Adipose tissue (tissue), 3 donors: ENCODE measurements around the gene TCF23. TPM values are rescaled to one million over a fixed set of nuclear protein-coding genes. Genes with fewer than 3 reads are reported as not detected.

Experiments used
- H3K27ac ChIP-seq: one replicate; pipeline ENCODE4 v1.5.1; 2013; ENCODE audit warnings: low read depth, low read length
- WGBS, 3 donors: extraction: QIAGEN DNeasy Blood & Tissue Kit; methylation state at CpG; one replicate each; pipeline ENCODE4 v1.1.7; 2013; 5-methylcytosine and 5-hydroxymethylcytosine counted together
- polyA plus RNA-seq, 3 donors: library from polyadenylated mRNA; stranded (reverse); fragments of 200-250 nt; gene quantifications; one replicate each; pipeline ENCODE4 v1.2.3, GENCODE V29; 2013
- donor health status: healthy with polysubstance abuse.
- donor health status: Bipolar disorder and iron deficiency.
- donor health status: healthy.

Gene TCF23
- polyA plus RNA-seq, 3 donors, result 0.01 to 0.22 (median 0.18) TPM

DNA sequence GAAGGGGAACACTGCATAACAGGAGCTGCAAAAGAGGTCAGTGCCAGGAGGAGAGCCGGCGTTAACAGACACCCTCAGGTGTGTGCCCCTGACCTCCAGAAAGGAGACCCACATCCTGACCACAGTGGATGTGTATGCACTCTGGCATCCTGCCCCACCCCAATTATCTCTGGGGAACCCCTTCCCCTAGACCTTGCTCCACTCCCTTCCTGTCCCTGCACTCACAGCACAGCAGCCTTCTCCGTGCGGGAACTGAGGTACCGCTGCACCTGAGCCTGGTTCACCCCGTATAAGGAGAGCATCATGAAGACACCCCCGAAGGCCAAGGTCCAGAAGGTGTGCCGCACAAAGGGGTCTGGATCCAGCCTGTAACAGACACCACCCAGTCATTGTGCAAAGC is 55.8 kb downstream of the TCF23 start:
- WGBS, 3 donors, result 91 to 96% (median 96%) methylated on average over 6 to 8 of the region's 8 CpGs
- no peak overlapping the region for H3K27ac ChIP-seq

DNA sequence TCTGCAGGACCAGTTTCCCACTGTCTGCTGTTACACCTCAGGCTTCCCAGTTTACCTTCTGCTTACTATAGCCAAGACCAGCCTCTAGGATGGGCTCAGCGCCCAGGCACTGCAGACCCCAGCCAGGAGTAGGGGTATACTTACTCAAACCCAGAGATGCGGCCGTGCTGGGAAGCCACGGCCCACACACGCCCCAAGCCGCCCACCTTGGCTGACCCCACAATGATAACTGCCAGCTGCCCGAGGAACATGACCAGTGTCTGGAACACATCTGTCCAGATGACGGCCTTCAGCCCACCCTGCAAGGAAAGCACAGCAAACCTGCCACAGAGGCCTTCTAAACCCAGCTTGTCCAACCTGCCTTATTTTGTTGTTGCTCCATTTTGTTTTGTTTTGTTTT is 56.4 kb downstream of the TCF23 start:
- no peak overlapping the region for H3K27ac ChIP-seq
- WGBS, 3 donors, result 71 to 80% (median 73%) methylated on average over 8 of the region's 8 CpGs

DNA sequence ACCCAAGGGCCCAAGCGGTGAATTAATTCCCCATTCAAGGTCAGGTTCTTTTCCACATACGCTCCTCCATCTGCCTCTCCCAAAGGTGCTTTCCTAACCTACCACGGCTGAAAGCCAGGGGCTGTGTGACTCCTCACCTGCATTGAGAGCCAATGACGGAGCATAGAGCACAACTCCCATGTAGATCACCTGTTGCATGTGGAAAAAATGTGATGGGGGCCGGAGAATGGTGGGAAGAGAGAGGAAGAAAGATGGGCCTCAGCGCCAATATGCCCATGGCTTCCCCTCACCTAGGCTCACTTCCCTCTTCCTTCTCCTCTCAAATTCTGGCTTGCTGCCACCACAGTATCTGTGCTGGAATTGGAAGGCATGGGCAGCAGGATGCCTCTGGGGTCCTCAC is 57.5 kb downstream of the TCF23 start:
- no peak overlapping the region for H3K27ac ChIP-seq
- WGBS, 3 donors, result 93 to 98% (median 93%) methylated on average over 6 of the region's 6 CpGs

Other genes with a start within 250 kb of the TCF23 start
- gene MAPRE3, start 178.4 kb upstream of the TCF23 start, polyA plus RNA-seq, result 10 to 100 TPM; 12.6 to 44.6 (median 23.8) TPM
- 10 to 100 TPM; 48.7 to 78.3 (median 55.6) TPM for gene TMEM214, start 116.0 kb upstream of the TCF23 start, polyA plus RNA-seq
- gene AGBL5, start 97.3 kb upstream of the TCF23 start, polyA plus RNA-seq, result 10 to 100 TPM in 1 of 3 donors, 1 to 10 TPM in 2; 7.4 to 11.2 (median 7.8) TPM
- gene OST4, start 77.3 kb upstream of the TCF23 start, polyA plus RNA-seq, result 100 to 1,000 TPM; 219 to 750 (median 448) TPM
- gene EMILIN1, start 70.4 kb upstream of the TCF23 start, polyA plus RNA-seq, result 10 to 100 TPM in 2 of 3 donors, 1 to 10 TPM in 1; 9.5 to 57.4 (median 33.6) TPM
- 10 to 100 TPM in 1 of 3 donors, 1 to 10 TPM in 2; 1.8 to 12.9 (median 4.4) TPM for gene KHK, start 62.2 kb upstream of the TCF23 start, polyA plus RNA-seq
- gene CGREF1, start 29.9 kb upstream of the TCF23 start, polyA plus RNA-seq, result 10 to 100 TPM in 1 of 3 donors, 1 to 10 TPM in 2; 3.3 to 12.7 (median 5.0) TPM
- 1 to 10 TPM in 2 of 3 donors, under 1 TPM in 1; 0.79 to 1.4 (median 1.2) TPM for gene ABHD1, start 25.2 kb upstream of the TCF23 start, polyA plus RNA-seq
- gene PREB, start 14.4 kb upstream of the TCF23 start, polyA plus RNA-seq, result 10 to 100 TPM; 51.7 to 66.5 (median 51.8) TPM
- gene PRR30, start 9.6 kb upstream of the TCF23 start, polyA plus RNA-seq, result not detected
- gene ATRAID, start 63.0 kb downstream of the TCF23 start, polyA plus RNA-seq, result 100 to 1,000 TPM in 2 of 3 donors, 10 to 100 TPM in 1; 93.7 to 176 (median 170) TPM
- gene SLC5A6, start 63.3 kb downstream of the TCF23 start, polyA plus RNA-seq, result 100 to 1,000 TPM in 1 of 3 donors, 10 to 100 TPM in 2; 23.4 to 287 (median 33.4) TPM
- 10 to 100 TPM; 11.1 to 18.6 (median 15.9) TPM for gene CAD, start 68.4 kb downstream of the TCF23 start, polyA plus RNA-seq
- gene SLC30A3, start 114.0 kb downstream of the TCF23 start, polyA plus RNA-seq, result under 1 TPM; 0.08 to 0.22 (median 0.22) TPM
- gene DNAJC5G, start 126.4 kb downstream of the TCF23 start, polyA plus RNA-seq, result under 1 TPM in 1 of 3 donors, not detected in 2; 0.07 TPM
- gene TRIM54, start 133.4 kb downstream of the TCF23 start, polyA plus RNA-seq, result 1 to 10 TPM in 1 of 3 donors, under 1 TPM in 2; 0.03 to 1.3 (median 0.90) TPM
- 1 to 10 TPM in 2 of 3 donors, under 1 TPM in 1; 0.83 to 1.8 (median 1.7) TPM for gene UCN, start 159.4 kb downstream of the TCF23 start, polyA plus RNA-seq
- gene MPV17, start 174.1 kb downstream of the TCF23 start, polyA plus RNA-seq, result 100 to 1,000 TPM in 1 of 3 donors, 10 to 100 TPM in 2; 39.8 to 103 (median 76.3) TPM
- 10 to 100 TPM; 18.0 to 23.9 (median 21.4) TPM for gene GTF3C2, start 207.8 kb downstream of the TCF23 start, polyA plus RNA-seq
- gene EIF2B4, start 221.3 kb downstream of the TCF23 start, polyA plus RNA-seq, result 10 to 100 TPM; 37.7 to 42.5 (median 40.6) TPM
- 100 to 1,000 TPM in 2 of 3 donors, 10 to 100 TPM in 1; 49.3 to 104 (median 101) TPM for gene SNX17, start 221.6 kb downstream of the TCF23 start, polyA plus RNA-seq
- gene ZNF513, start 231.7 kb downstream of the TCF23 start, polyA plus RNA-seq, result 10 to 100 TPM in 2 of 3 donors, 1 to 10 TPM in 1; 8.6 to 19.9 (median 12.5) TPM